Measurements from ENCODE around the gene MRPS34.
A peak's percentile ranks its signal among the peaks of the same experiment; 100 is the strongest.

MRPS34 gene

GRCh38 chr16:1781758-1782407 lies 8.9 kb upstream of the MRPS34 start (continued):
- TF ChIP-seq, protein P1, sequence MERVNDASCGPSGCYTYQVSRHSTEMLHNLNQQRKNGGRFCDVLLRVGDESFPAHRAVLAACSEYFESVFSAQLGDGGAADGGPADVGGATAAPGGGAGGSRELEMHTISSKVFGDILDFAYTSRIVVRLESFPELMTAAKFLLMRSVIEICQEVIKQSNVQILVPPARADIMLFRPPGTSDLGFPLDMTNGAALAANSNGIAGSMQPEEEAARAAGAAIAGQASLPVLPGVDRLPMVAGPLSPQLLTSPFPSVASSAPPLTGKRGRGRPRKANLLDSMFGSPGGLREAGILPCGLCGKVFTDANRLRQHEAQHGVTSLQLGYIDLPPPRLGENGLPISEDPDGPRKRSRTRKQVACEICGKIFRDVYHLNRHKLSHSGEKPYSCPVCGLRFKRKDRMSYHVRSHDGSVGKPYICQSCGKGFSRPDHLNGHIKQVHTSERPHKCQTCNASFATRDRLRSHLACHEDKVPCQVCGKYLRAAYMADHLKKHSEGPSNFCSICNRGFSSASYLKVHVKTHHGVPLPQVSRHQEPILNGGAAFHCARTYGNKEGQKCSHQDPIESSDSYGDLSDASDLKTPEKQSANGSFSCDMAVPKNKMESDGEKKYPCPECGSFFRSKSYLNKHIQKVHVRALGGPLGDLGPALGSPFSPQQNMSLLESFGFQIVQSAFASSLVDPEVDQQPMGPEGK (tag by site-specific recombination; IDR thresholded peaks at IDR 0.05): peak; percentile 71
- TF ChIP-seq FEZF1 (tag by site-specific recombination; IDR thresholded peaks at IDR 0.05) (no peak), ZNF664 (tag by site-specific recombination; IDR thresholded peaks at IDR 0.05) (no peak), ZNF157 (tag by site-specific recombination; IDR thresholded peaks at IDR 0.05) (no peak), ZSCAN16 (tag by site-specific recombination; IDR thresholded peaks at IDR 0.05) (no peak), KLF7 (tag by site-specific recombination; IDR thresholded peaks at IDR 0.05; ENCODE audit: borderline replicate concordance) (0 out of 2 replicates have a peak, but pooled peaks have one; percentile 42), ZNF549 (tag by site-specific recombination; IDR thresholded peaks at IDR 0.05) (no peak), HOXD13 (CRISPR knock-in tag; IDR thresholded peaks at IDR 0.05; ENCODE audit: borderline replicate concordance) (no peak), ZNF768 (tag by site-specific recombination; IDR thresholded peaks at IDR 0.05) (no peak; the same call in 1 of the 2 replicates), ZNF426 (tag by site-specific recombination; IDR thresholded peaks at IDR 0.05) (no peak), REPIN1 (tag by site-specific recombination; IDR thresholded peaks at IDR 0.05; ENCODE audit: low read depth) (no peak), ZNF521 (tag by site-specific recombination; IDR thresholded peaks at IDR 0.05) (no peak), INSM2 (tag by site-specific recombination; IDR thresholded peaks at IDR 0.05) (no peak), ZFP37 (tag by site-specific recombination; IDR thresholded peaks at IDR 0.05) (peak; percentile 82; the same call in 1 of the 2 replicates), TCF7L2 (IDR thresholded peaks at IDR 0.05; ENCODE audit: borderline replicate concordance, low read depth, low read length) (no peak), ZNF404 (tag by site-specific recombination; IDR thresholded peaks at IDR 0.05) (no peak), ZNF629 (tag by site-specific recombination; IDR thresholded peaks at IDR 0.05) (no peak), ZNF473 (tag by site-specific recombination; IDR thresholded peaks at IDR 0.05) (no peak), SCRT2 (tag by site-specific recombination; IDR thresholded peaks at IDR 0.05) (no peak), ZBTB20 (tag by site-specific recombination; IDR thresholded peaks at IDR 0.05) (peak; percentile 90), EGR2 (tag by site-specific recombination; IDR thresholded peaks at IDR 0.05; ENCODE audit: low read depth) (no peak), GLI2 (tag by site-specific recombination; IDR thresholded peaks at IDR 0.05; ENCODE audit: borderline replicate concordance, low read depth) (no peak), PRDM4 (tag by site-specific recombination; IDR thresholded peaks at IDR 0.05) (no peak), ZBTB8A (tag by site-specific recombination; IDR thresholded peaks at IDR 0.05) (peak; percentile 17; the same call in 1 of the 2 replicates), ZNF16 (tag by site-specific recombination; IDR thresholded peaks at IDR 0.05; ENCODE audit: low read depth) (no peak), ZNF146 (tag by site-specific recombination; IDR thresholded peaks at IDR 0.05) (no peak)
- TF ChIP-seq, protein P2, sequence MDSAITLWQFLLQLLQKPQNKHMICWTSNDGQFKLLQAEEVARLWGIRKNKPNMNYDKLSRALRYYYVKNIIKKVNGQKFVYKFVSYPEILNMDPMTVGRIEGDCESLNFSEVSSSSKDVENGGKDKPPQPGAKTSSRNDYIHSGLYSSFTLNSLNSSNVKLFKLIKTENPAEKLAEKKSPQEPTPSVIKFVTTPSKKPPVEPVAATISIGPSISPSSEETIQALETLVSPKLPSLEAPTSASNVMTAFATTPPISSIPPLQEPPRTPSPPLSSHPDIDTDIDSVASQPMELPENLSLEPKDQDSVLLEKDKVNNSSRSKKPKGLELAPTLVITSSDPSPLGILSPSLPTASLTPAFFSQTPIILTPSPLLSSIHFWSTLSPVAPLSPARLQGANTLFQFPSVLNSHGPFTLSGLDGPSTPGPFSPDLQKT (IDR thresholded peaks at IDR 0.05; ENCODE audit: borderline replicate concordance, low read depth, low read length): no peak
- TF ChIP-seq, protein P3, sequence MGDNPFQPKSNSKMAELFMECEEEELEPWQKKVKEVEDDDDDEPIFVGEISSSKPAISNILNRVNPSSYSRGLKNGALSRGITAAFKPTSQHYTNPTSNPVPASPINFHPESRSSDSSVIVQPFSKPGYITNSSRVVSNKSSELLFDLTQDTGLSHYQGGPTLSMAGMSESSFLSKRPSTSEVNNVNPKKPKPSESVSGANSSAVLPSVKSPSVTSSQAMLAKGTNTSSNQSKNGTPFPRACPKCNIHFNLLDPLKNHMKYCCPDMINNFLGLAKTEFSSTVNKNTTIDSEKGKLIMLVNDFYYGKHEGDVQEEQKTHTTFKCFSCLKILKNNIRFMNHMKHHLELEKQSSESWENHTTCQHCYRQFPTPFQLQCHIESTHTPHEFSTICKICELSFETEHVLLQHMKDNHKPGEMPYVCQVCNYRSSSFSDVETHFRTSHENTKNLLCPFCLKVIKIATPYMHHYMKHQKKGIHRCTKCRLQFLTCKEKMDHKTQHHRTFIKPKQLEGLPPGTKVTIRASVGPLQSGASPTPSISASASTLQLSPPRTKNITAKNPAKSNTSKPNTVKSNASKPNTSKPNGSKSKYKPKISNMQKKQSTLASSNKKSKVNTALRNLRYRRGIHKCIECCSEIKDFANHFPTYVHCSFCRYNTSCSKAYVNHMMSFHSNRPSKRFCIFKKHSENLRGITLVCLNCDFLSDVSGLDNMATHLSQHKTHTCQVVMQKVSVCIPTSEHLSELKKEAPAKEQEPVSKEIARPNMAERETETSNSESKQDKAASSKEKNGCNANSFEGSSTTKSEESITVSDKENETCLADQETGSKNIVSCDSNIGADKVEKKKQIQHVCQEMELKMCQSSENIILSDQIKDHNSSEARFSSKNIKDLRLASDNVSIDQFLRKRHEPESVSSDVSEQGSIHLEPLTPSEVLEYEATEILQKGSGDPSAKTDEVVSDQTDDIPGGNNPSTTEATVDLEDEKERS (tag by site-specific recombination; IDR thresholded peaks at IDR 0.05): no peak
- TF ChIP-seq, protein P4, sequence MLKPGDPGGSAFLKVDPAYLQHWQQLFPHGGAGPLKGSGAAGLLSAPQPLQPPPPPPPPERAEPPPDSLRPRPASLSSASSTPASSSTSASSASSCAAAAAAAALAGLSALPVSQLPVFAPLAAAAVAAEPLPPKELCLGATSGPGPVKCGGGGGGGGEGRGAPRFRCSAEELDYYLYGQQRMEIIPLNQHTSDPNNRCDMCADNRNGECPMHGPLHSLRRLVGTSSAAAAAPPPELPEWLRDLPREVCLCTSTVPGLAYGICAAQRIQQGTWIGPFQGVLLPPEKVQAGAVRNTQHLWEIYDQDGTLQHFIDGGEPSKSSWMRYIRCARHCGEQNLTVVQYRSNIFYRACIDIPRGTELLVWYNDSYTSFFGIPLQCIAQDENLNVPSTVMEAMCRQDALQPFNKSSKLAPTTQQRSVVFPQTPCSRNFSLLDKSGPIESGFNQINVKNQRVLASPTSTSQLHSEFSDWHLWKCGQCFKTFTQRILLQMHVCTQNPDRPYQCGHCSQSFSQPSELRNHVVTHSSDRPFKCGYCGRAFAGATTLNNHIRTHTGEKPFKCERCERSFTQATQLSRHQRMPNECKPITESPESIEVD (tag by site-specific recombination; IDR thresholded peaks at IDR 0.05): no peak
